Left ventricle myocardium inferior (tissue), 1 donor: ENCODE results near the gene TSHZ2. TPM values are rescaled to one million over a fixed set of nuclear protein-coding genes. Genes with fewer than 3 reads are reported as not detected.

Experiments
- DNase-seq: peaks from one replicate; pipeline ENCODE4 v3.0.0-alpha.2; 2020
- H3K27ac ChIP-seq: fragments of 200-600 bp; replicated peaks from 2 replicates; pipeline ENCODE4 v1.8.0; 2021
- H3K27me3 ChIP-seq: fragments of 200-600 bp; 2 replicates; pipeline ENCODE4 v1.8.0; 2021; ENCODE audit warnings: low read depth
- H3K36me3 ChIP-seq: fragments of 200-600 bp; 2 replicates; pipeline ENCODE4 v1.8.0; 2021
- H3K4me1 ChIP-seq: fragments of 200-600 bp; 2 replicates; pipeline ENCODE4 v1.8.0; 2021
- H3K4me3 ChIP-seq: fragments of 200-600 bp; 2 replicates; pipeline ENCODE4 v1.8.0; 2021; ENCODE audit warnings: mild to moderate bottlenecking, moderate library complexity
- H3K9me3 ChIP-seq: fragments of 200-600 bp; replicated peaks from 2 replicates; pipeline ENCODE4 v1.8.0; 2021
- CTCF ChIP-seq: fragments of 200-600 bp; IDR thresholded peaks from 2 replicates; pipeline ENCODE4 v1.8.0; 2021; ENCODE audit warnings: antibody characterized with exemption, mild to moderate bottlenecking, borderline replicate concordance
- intact Hi-C: fragments of 100-400 bp; cut with micrococcal nuclease; formaldehyde crosslinking; loops from one replicate; pipeline ENCODE4 v1.11.0; 2022
- total RNA-seq: library from RNA; stranded (reverse); fragmentation: NEBNext Ultra II Directional; extraction: Animal tissue kit (Norgen Biotek cat#: 25700); gene quantifications from one replicate; pipeline ENCODE4 v1.2.1, GENCODE V29; 2021
- donor health status: DM: no; HTN: yes; CAD: no; lungs with severe emphysema.

The TSHZ2 gene
- total RNA-seq, 1 donor from 2014 or later, result 3.1 TPM

GRCh38 chr20:53342429-53342828, 370.3 kb downstream of the TSHZ2 start:
- Histone ChIP-seq H3K27ac (no peak overlapping the region), H3K27me3 (peaks cover 7% of the 10 kb centered on the region), H3K4me1 (no peaks in the 10 kb centered on the region), H3K36me3 (no peaks in the 10 kb centered on the region), H3K9me3 (no peaks in the 10 kb centered on the region), H3K4me3 (no peak overlapping the region)
- TF ChIP-seq CTCF, result no peak
- intact Hi-C loops, result no loop called here
- DNase-seq, result no peak

- intact Hi-C loops, result no loop called here
Observed at GRCh38 chr20:53343448-53343847, 371.3 kb downstream of the TSHZ2 start.

GRCh38 chr20:53344891-53345290, 372.7 kb downstream of the TSHZ2 start:
- H3K4me3 ChIP-seq, result no peak overlapping the region
- H3K27ac ChIP-seq, result no peak overlapping the region
- H3K36me3 ChIP-seq, result no peaks in the 10 kb centered on the region
- no peak for TF ChIP-seq CTCF
- intact Hi-C loops, result no loop called here
- H3K9me3 ChIP-seq, result peaks cover 2% of the 10 kb centered on the region
- DNase-seq, result no peak
- no peaks in the 10 kb centered on the region for H3K4me1 ChIP-seq
- peaks cover 7% of the 10 kb centered on the region for H3K27me3 ChIP-seq

More at GRCh38 chr20:53343448-53343847, 371.3 kb downstream of the TSHZ2 start:
- no peak for DNase-seq
- Histone ChIP-seq H3K4me3 (no peak overlapping the region), H3K27me3 (peaks cover 7% of the 10 kb centered on the region), H3K9me3 (no peaks in the 10 kb centered on the region), H3K27ac (no peak overlapping the region), H3K36me3 (no peaks in the 10 kb centered on the region), H3K4me1 (no peaks in the 10 kb centered on the region)
- no peak for TF ChIP-seq CTCF

GRCh38 chr20:53345536-53346334, 373.6 kb downstream of the TSHZ2 start:
- Histone ChIP-seq H3K4me1 (no peaks in the 10 kb centered on the region), H3K9me3 (peaks cover 10% of the 10 kb centered on the region), H3K27me3 (peaks cover 7% of the 10 kb centered on the region), H3K36me3 (no peaks in the 10 kb centered on the region), H3K27ac (no peak overlapping the region), H3K4me3 (no peak overlapping the region)
- no peak for TF ChIP-seq CTCF
- no peak for DNase-seq
- intact Hi-C loops, result no loop called here

GRCh38 chr20:53346335-53346648, 374.1 kb downstream of the TSHZ2 start:
- DNase-seq, result no peak
- TF ChIP-seq CTCF, result no peak
- Histone ChIP-seq H3K36me3 (no peaks in the 10 kb centered on the region), H3K27me3 (peaks cover 7% of the 10 kb centered on the region), H3K9me3 (peaks cover 10% of the 10 kb centered on the region), H3K27ac (no peak overlapping the region), H3K4me3 (no peak overlapping the region), H3K4me1 (no peaks in the 10 kb centered on the region)
- intact Hi-C loops, result no loop called here
